Erythroblast (primary cell): ENCODE results near the gene LCE1A.

Source experiments
- GATA1 ChIP-seq: IDR thresholded peaks from 2 replicates; pipeline ENCODE4 v1.6.1; 2011; ENCODE audit warnings: low read depth, mild to moderate bottlenecking, control low read depth, low read length, moderate library complexity
- POLR2A ChIP-seq: IDR thresholded peaks from 2 replicates; pipeline ENCODE4 v1.6.1; 2011; ENCODE audit warnings: mild to moderate bottlenecking, low read length

- TF ChIP-seq POLR2A (no peak), GATA1 (no peak)
These were observed 15.6 kb upstream of the LCE1A start, which contains the start of gene LCE1B for GRCh38 chr1:152811671-152812070.
